GM21360 (cell line): ENCODE results near the gene PPFIA1.

Experiments used
- ATAC-seq: cut with Tn5 transposase; IDR thresholded peaks from one replicate; pipeline ENCODE4 v1.9.1; 2021; ENCODE audit warnings: mild to moderate bottlenecking, moderate library complexity; ENCODE audit not compliant: unreplicated experiment

PPFIA1 gene

GRCh38 chr11:70270104-70270876 is at the start of gene PPFIA1:
Gene PPFIA1, plus strand, starts transcription at chr11:70270690. Its CDS starts 1,483 bp downstream, at chr11:70272173.
- peak; percentile 82 for ATAC-seq

GRCh38 chr11:70220920-70221319 is 49.6 kb upstream of the PPFIA1 start:
- ATAC-seq, result no peak

- no peak for ATAC-seq
Observed at GRCh38 chr11:70225681-70226177, 44.8 kb upstream of the PPFIA1 start.

GRCh38 chr11:70226183-70226582 is 44.3 kb upstream of the PPFIA1 start:
- no peak for ATAC-seq

GRCh38 chr11:70226967-70227366 is 43.5 kb upstream of the PPFIA1 start:
- no peak for ATAC-seq

- no peak for ATAC-seq
Observed at GRCh38 chr11:70229737-70230136, 40.8 kb upstream of the PPFIA1 start.

- ATAC-seq, result no peak
Observed at GRCh38 chr11:70230151-70230839, 40.2 kb upstream of the PPFIA1 start.

- ATAC-seq, result no peak
Observed at GRCh38 chr11:70230840-70231710, 39.4 kb upstream of the PPFIA1 start.

GRCh38 chr11:70233034-70233433 is 37.5 kb upstream of the PPFIA1 start:
- ATAC-seq, result no peak

GRCh38 chr11:70233511-70233934 is 37.0 kb upstream of the PPFIA1 start:
- ATAC-seq, result no peak

GRCh38 chr11:70233962-70234361 is 36.5 kb upstream of the PPFIA1 start:
- ATAC-seq, result no peak

GRCh38 chr11:70240337-70240736 is 30.2 kb upstream of the PPFIA1 start:
- no peak for ATAC-seq

GRCh38 chr11:70241709-70242108 is 28.8 kb upstream of the PPFIA1 start:
- no peak for ATAC-seq

- no peak for ATAC-seq
Observed at GRCh38 chr11:70242885-70243284, 27.6 kb upstream of the PPFIA1 start.

GRCh38 chr11:70243912-70244652 is 26.4 kb upstream of the PPFIA1 start:
- no peak for ATAC-seq

GRCh38 chr11:70244698-70245097 is 25.8 kb upstream of the PPFIA1 start:
- no peak for ATAC-seq

GRCh38 chr11:70246196-70246595 is 24.3 kb upstream of the PPFIA1 start:
- ATAC-seq, result no peak

- ATAC-seq, result no peak
Observed at GRCh38 chr11:70247042-70247709, 23.3 kb upstream of the PPFIA1 start.

- ATAC-seq, result no peak
Observed at GRCh38 chr11:70247710-70248072, 22.8 kb upstream of the PPFIA1 start.
